GM12878 (cell line): ENCODE results near the gene BCAP31.

Experiments
- BHLHE40 ChIP-seq, 2 experiments: fragments of 450-650 bp in 1 of 2; IDR thresholded peaks; 2 replicates each; pipeline ENCODE4 v1.6.1; 2011 to 2017; ENCODE audit warnings: low read depth in 2 of 2, borderline replicate concordance in 1 of 2, improper control_type of control experiment in 1 of 2, low read length in 1 of 2, mild to moderate bottlenecking in 1 of 2
- EGR1 ChIP-seq, 2 experiments: IDR thresholded peaks; 1 replicate in 1 of 2; 2 replicates in 1 of 2; pipeline ENCODE4 v1.6.1; 2011 to 2012; ENCODE audit warnings: low read depth in 2 of 2, low read length in 2 of 2, borderline replicate concordance in 1 of 2, mild to moderate bottlenecking in 1 of 2, moderate library complexity in 1 of 2
- HCFC1 ChIP-seq: fragments of 150-350 bp; IDR thresholded peaks from 2 replicates; pipeline ENCODE4 v1.6.1; 2014; ENCODE audit warnings: low read length
- NFYB ChIP-seq: IDR thresholded peaks from 2 replicates; pipeline ENCODE4 v1.6.1; 2011; ENCODE audit warnings: low read depth, mild to moderate bottlenecking, low read length, improper control_type of control experiment, moderate library complexity; ENCODE audit not compliant: insufficient read depth
- RAD21 ChIP-seq: IDR thresholded peaks from 2 replicates; pipeline ENCODE4 v1.6.1; 2011; ENCODE audit warnings: mild to moderate bottlenecking, low read depth, low read length, moderate library complexity; ENCODE audit not compliant: insufficient read depth
- ZBED1 ChIP-seq: IDR thresholded peaks from 2 replicates; pipeline ENCODE4 v1.6.1; 2016; ENCODE audit warnings: borderline replicate concordance
- ZNF217 ChIP-seq: fragments of 450-650 bp; IDR thresholded peaks from 2 replicates; pipeline ENCODE4 v1.6.1; 2017; ENCODE audit warnings: antibody characterized with exemption, mild to moderate bottlenecking
- TF ChIP-seq, protein P1 (sequence below), 3 experiments: IDR thresholded peaks in 2 of 3; conservative IDR thresholded peaks in 1 of 3; 2 replicates each; pipeline ENCODE4 v1.5.1; 2011; ENCODE audit warnings: low read depth in 3 of 3, low read length in 3 of 3, mild to moderate bottlenecking in 3 of 3, control low read depth in 2 of 3, moderate library complexity in 2 of 3, inconsistent platforms in 1 of 3, mixed read lengths in 1 of 3; ENCODE audit not compliant: control insufficient read depth in 2 of 3, insufficient read depth in 1 of 3; ENCODE audit errors: extremely low read depth in 1 of 3

GRCh38 chrX:153746359-153746758 lies 22.2 kb upstream of the BCAP31 start:
- TF ChIP-seq ZBED1 (no peak), BHLHE40 (IDR thresholded peaks at IDR 0.05; ENCODE audit: borderline replicate concordance in 1 of 2, low read depth in 2 of 2, low read length in 1 of 2) (no peak), RAD21 (no peak), ZNF217 (no peak), HCFC1 (no peak), EGR1 (IDR thresholded peaks at IDR 0.05; ENCODE audit: borderline replicate concordance in 1 of 2, low read depth in 2 of 2, low read length in 2 of 2) (no peak), NFYB (no peak)
- TF ChIP-seq, protein P1, sequence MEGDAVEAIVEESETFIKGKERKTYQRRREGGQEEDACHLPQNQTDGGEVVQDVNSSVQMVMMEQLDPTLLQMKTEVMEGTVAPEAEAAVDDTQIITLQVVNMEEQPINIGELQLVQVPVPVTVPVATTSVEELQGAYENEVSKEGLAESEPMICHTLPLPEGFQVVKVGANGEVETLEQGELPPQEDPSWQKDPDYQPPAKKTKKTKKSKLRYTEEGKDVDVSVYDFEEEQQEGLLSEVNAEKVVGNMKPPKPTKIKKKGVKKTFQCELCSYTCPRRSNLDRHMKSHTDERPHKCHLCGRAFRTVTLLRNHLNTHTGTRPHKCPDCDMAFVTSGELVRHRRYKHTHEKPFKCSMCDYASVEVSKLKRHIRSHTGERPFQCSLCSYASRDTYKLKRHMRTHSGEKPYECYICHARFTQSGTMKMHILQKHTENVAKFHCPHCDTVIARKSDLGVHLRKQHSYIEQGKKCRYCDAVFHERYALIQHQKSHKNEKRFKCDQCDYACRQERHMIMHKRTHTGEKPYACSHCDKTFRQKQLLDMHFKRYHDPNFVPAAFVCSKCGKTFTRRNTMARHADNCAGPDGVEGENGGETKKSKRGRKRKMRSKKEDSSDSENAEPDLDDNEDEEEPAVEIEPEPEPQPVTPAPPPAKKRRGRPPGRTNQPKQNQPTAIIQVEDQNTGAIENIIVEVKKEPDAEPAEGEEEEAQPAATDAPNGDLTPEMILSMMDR (IDR thresholded peaks at IDR 0.05 in 2 of 3, conservative IDR thresholded peaks at IDR 0.05 in 1 of 3; ENCODE audit: control insufficient read depth in 2 of 3, extremely low read depth in 1 of 3, insufficient read depth in 1 of 3, low read depth in 3 of 3, low read length in 3 of 3), result no peak
